GM12865 (cell line): ENCODE measurements around the gene BMP2K.

Source experiments
- DNase-seq: peaks from one replicate; pipeline ENCODE4 v3.0.0; 2010; ENCODE audit warnings: low read depth
- H3K4me3 ChIP-seq: 2 replicates; pipeline ENCODE4 v1.5.1; 2011; ENCODE audit warnings: mild to moderate bottlenecking, low read depth, low read length, control low read depth
- TF ChIP-seq, protein P1 (sequence below): IDR thresholded peaks from 2 replicates; pipeline ENCODE4 v1.5.1; 2011; ENCODE audit warnings: low read length, control low read depth, low read depth, inconsistent platforms; ENCODE audit not compliant: insufficient read depth; ENCODE audit errors: missing control alignments

Gene BMP2K

DNA sequence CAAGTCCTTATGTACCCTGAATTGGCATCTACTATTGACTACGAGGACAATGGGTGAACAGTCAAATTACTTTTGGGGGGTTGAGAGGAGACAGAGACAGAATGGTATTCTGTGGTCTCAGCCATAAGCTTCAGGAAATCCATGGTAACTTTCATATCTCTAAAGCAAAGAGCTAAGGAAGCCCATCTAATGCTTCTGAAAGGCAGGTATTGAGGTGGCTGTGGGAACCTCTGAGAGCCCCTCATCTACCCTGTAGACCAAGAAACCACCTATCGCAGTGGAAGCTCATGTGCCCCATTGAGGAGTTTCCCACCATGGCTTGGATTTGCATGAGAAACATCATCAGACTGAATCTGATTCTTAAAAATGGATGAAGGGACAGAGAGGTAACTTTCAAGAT lies 23.1 kb upstream of the BMP2K start:
- TF ChIP-seq, protein P1, sequence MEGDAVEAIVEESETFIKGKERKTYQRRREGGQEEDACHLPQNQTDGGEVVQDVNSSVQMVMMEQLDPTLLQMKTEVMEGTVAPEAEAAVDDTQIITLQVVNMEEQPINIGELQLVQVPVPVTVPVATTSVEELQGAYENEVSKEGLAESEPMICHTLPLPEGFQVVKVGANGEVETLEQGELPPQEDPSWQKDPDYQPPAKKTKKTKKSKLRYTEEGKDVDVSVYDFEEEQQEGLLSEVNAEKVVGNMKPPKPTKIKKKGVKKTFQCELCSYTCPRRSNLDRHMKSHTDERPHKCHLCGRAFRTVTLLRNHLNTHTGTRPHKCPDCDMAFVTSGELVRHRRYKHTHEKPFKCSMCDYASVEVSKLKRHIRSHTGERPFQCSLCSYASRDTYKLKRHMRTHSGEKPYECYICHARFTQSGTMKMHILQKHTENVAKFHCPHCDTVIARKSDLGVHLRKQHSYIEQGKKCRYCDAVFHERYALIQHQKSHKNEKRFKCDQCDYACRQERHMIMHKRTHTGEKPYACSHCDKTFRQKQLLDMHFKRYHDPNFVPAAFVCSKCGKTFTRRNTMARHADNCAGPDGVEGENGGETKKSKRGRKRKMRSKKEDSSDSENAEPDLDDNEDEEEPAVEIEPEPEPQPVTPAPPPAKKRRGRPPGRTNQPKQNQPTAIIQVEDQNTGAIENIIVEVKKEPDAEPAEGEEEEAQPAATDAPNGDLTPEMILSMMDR, result no peak
- peak; percentile 76 for DNase-seq
- no peak overlapping the region for H3K4me3 ChIP-seq

DNA sequence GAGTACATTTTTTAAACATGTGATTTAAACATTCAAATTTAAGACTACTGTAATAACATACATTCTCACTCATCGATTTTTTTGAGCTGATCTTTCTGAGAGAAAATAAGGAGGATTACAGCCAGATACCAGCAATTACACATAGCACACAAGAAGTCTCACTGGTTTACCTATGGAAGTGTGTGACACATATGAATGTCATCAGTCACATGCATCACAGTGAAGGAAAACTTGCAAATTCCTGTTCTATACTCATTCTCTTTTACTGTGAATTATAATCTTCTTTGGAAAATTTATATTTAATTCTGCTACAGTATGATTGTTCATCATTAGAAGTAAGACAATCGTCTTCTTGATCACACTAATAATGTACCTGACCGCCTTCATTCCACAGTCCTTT lies 21.3 kb upstream of the BMP2K start:
- no peak for DNase-seq
- TF ChIP-seq, protein P1, result no peak
- no peak overlapping the region for H3K4me3 ChIP-seq

DNA sequence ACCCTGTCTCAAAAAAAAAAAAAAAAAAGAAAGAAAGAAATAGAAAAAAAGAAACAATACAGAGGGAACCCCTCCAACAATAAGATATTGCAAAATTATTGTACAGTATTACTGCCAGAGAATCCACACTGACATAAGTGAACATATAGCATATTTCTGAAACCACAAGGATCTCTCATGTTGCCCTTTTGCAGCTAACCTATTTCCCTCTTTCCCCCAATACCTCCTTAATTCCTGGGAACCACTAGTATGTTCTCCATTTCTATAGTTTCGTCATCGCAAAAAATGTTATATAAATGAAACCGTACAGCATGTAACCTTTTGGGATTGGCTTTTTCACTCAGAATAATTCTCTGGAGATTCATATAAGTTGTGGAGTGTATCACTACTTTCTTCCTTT lies 20.0 kb upstream of the BMP2K start:
- DNase-seq, result no peak
- no peak overlapping the region for H3K4me3 ChIP-seq
- TF ChIP-seq, protein P1, result no peak

DNA sequence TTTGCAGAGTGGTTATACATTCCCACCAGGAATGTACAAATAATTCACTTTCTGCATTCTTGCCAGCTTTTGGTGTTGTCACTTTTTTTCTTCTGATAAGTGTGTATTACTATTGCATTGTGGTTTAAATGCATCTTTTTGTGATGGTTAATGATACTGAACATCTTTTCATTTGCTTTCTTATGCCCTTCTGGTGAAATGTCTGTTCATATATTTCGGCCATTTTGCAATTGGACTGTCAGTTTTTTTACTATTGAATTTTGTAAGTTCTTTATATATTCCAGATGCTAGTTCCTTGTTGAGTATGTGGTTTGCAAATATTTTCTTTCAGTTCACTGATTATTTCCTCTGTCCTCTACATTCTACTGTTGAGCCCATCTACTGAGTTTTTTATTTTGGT lies 19.4 kb upstream of the BMP2K start:
- TF ChIP-seq, protein P1, result no peak
- H3K4me3 ChIP-seq, result no peak overlapping the region

DNA sequence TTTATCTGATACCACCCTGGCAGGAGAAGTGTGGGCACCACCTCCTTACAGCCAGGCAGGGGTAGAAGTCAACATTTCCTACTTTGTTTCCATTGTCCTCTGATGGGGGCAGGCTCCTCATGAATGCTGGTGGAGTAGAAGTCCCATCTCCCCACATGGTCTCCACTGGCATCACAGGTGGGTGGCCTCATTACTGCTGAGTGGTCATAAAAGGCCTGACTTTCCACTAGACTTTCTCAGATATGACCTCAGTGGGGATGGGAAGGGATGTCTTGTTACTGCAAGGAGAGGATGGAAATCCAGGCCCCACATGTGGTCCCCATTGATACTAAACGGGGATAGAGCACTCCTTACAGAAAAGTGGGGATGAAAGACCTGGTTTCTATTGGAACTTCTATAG lies 18.6 kb upstream of the BMP2K start:
- TF ChIP-seq, protein P1, result no peak
- no peak for DNase-seq
- H3K4me3 ChIP-seq, result no peak overlapping the region

More for the DNA sequence above, 19.4 kb upstream of the BMP2K start:
- DNase-seq, result no peak

DNA sequence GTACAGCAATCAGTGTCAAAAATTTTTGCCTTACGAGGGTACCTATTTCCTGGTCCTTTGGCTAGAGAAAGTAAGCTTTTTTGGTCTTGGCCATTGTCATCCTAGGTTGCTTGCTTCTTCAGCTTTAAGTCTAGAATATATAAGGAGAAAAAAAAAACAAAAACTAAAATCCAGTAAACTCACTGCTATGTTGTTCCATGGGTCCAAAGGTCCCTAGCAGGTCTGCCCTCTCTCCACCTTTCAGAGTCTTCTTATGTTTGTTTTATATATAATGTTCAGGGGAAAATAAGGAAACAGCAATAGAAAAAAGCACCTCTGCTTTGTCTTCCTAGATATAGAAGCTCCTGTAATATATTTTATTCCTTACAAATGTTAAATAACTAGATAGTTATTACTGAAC lies 18.1 kb upstream of the BMP2K start:
- TF ChIP-seq, protein P1, result no peak
- no peak for DNase-seq
- no peak overlapping the region for H3K4me3 ChIP-seq

DNA sequence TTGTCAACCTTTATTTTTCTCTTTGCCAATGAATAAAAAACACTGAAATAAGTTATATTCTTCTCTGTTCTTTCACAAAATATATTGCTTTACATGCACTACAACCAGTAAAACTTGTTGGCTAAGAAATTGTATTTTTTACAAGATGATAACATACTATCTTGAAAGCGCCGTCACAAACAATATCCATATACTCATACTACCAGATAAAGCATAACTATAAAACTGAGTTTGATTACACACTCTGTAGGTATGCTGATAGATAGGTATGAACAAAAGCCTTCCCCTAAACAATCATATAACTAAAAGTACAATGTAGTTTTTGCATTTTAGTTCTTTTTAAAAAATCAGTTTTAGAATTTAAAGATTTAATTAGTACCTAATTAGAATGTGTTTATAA lies 13.6 kb upstream of the BMP2K start:
- TF ChIP-seq, protein P1, result no peak
- no peak overlapping the region for H3K4me3 ChIP-seq
- no peak for DNase-seq
